Left lobe of liver (tissue), 2 donors: ENCODE results near the gene RUBCNL. TPM values are rescaled to one million over a fixed set of nuclear protein-coding genes. Genes with fewer than 3 reads are reported as not detected.

Source experiments
- ATAC-seq: fragments of 200-7000 bp; cut with Tn5 transposase; one replicate; pipeline ENCODE4 v1.9.1; 2020; ENCODE audit warnings: mild to moderate bottlenecking, moderate library complexity
- DNase-seq: peaks from one replicate; pipeline ENCODE4 v3.0.0-alpha.2; 2020; ENCODE audit warnings: low spot score
- total RNA-seq: library from RNA; stranded (reverse); gene quantifications from one replicate; pipeline ENCODE4 v1.2.1, GENCODE V29; 2021
- donor health status: DM: no; HTN: no; CAD: no; lungs with moderate emphysema.
- donor health status: DM: no; HTN: yes; CAD: no.

RUBCNL gene
- total RNA-seq, 1 donor from 2014 or later: 0.68 TPM

DNA sequence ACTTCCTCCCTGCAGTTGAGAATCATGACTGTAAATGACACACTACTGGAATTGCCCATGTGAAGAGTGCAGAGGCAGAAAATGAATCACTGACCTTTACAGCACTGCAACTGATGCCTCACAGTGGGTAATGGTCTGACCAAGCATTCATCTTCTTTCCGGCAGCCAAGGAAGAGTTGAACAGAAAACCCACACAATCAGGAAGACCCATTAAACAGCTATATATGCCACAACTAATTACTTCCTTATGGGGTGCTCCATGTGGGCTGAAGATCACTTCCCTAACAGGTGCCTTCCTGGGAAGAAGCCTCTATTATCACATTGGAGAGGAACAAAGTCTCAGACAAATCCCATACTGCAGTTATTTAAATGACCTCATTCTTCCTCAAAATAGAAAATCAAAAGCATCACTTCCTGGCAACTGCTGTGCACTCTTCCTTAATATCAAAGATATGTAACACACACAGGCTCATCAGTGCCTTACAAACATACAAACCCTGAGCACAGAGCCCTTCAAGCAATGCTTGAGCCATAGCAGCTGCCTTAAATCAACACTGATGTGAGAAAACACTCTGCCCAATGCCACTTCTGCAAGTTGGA, 45.8 kb downstream of the RUBCNL start:
- DNase-seq: no peak
- no peak for ATAC-seq

DNA sequence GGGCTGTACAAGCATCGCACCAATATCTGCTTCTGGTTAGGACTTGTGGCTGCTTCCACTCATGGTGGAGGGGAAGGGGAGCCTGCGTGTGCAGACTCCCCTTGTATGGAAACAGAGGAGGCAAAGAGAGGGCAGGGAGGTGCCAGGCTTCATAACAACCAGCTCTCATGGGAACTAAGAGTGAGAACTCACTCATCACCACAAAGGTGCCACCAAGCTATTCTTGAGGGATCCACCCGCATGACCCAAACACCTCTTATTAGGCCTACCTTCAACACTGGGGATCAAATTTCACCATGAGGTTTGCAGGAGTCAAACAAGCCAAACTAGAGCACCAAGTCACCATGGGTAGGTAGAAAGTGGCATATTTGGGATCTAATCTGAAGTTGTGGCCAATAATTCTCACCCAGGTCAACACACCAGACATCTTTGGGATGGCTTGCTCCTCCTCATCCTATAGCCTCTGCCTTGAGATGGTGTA, 46.4 kb downstream of the RUBCNL start:
- no peak for DNase-seq
- no peak for ATAC-seq

DNA sequence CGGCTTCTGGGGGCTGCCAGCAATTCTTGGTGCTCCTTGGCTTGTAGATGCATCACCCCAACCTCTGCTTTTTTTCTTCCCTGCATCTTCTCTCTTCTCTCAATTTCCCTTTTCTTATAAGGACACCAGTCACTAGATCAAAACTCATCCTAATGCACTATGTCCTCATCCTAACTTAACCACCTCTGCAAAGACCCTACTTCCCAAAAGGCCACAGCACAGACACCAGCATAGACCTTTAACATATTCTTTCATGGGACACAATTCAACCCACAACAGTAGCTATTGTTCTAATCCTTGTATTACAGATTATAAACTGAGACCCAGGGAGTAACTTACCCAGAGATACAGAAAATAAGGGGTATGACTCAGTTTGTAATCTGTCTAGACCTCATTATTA, 47.0 kb downstream of the RUBCNL start:
- ATAC-seq: no peak
- no peak for DNase-seq

DNA sequence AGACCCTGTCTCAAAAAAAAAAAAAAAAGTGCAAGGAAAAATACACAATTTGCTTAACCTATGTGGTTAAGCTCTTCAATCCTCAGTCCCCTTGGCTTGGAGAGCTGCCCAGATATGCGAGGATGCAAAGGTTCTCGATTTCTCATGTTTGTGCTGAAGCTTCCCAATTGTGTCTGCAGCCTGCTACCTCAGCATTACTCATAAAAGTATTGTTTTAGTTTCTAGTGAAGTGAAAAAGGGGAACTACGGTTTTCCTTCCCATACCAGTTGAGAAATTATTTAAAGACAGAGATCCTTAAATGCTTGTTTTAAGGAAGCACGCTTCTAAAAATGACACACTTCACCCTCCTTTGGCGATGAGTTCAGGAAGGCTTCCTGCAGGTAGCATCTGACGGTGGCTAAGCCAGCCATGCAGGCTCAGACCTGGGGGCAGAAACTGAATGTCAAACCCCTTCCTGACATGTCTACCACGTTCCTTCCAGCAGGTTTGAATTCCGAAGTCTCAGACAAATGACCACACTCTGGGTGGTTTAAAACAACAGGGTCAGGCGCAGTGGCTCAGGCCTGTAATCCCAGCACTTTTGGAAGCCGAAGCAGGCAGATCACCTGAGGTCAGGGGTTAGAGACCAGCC, 47.9 kb downstream of the RUBCNL start:
- DNase-seq: no peak
- no peak for ATAC-seq

DNA sequence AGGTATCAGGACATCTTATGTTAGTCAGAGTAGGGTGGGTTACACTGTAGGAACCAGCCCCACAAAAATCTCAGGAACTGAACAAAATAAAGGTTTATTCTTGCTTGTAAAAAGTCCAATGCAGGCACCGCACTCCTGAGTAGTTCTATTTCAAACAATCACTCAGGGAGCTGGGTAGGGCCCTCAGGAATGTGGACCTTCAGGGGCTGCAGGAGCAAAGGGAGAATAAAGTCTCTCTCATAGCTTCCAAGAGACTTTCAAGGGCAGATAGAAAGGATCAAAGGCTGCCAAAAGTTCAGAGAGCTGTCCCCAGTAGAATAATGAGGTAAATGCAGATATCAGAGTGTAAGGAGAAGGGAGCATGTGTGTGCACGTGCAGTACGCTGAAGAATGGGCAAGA, 49.4 kb downstream of the RUBCNL start:
- ATAC-seq (no peak), DNase-seq (no peak)

DNA sequence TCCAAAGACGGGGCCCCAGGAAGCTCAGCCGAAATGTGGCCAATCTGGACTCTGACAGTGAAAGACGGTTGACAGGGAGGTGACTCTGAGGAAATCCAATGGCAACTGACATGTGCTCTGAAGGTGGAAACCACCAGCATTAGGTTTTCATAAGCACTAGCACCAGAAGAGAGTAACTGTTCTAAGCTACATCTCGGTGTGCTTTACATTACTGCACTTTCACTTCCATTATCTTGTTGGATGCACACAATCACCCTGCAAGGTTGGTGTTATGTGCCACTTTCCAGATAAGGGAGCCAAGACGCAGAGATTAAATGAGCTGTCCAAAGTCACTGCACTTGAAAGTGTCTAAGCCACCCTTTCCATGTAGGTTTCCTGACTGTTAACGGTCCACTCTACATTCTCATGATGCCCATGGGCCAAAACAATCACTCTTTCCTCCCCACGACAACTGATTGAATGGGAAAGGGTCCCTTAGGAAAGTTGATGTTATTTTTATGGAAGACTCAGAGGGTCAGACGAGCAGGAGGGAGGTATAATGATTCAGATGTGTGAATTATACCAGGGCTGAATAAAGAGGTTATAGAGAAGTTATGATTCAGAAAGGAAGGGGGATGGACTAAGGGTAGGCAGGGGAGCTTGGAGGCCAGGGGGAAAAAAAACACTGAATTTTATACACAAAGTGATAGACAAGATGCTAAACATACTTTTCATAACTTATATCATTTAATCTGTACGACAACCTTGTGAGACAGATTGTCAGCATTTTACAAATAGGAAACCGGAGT, 52.8 kb downstream of the RUBCNL start:
- ATAC-seq: no peak
- DNase-seq: no peak

DNA sequence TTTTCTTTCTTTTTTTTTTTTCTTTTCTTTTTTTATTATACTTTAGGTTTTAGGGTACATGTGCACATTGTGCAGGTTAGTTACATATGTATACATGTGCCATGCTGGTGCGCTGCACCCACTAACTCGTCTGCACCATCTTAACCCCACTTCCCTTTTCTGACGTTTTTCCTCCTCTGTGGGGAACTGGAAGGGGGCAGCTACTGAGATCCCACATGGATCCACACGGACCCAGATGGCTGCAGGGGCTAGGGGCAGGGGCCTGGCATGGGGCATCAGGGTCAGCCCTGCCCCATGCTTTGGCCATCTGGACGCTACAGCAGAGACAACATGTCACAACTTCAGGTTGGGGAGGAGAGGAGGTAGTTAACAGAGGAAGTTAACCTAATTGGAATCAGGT, 54.3 kb downstream of the RUBCNL start:
- no peak for ATAC-seq

DNA sequence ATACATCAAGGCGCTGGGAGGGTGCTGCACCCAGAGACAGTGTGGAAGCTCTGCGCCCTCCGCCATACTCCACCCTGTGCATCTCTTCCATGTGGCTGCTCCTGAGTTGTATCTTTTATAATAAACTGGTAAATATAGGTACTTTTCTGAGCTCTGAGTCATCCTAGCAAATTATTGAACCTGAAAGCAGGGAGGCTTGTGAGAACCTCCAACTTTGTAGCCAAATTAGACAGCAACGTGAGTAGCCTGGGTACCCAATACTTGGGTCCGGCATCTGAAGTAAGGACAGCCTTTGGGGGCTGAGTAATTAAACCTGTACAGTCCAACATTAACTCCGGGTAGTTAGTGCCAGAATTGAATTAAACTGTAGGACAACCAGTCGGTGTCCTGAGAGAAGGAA, 57.4 kb downstream of the RUBCNL start:
- no peak for ATAC-seq
- no peak for DNase-seq

More for the DNA sequence above, 54.3 kb downstream of the RUBCNL start:
- no peak for DNase-seq

DNA sequence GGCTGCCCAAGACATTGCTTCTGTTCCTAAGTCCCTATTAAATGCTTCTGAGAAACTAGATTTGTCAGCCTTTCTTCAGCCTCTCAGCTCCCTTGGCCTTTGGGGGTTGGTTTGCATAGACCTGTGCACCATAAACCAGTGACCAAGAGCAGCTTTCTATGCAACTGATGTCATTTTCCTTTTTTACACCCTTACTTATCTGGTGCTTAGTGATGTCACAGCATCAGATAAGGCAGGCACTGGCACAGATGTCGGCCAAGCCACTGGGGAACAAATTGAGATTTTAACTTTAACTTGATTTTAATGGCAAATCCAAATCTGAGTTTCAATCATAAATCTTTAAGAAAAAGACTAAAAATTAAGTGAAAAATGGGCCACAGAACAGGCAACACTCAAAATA, 59.8 kb downstream of the RUBCNL start:
- ATAC-seq (no peak), DNase-seq (no peak)

DNA sequence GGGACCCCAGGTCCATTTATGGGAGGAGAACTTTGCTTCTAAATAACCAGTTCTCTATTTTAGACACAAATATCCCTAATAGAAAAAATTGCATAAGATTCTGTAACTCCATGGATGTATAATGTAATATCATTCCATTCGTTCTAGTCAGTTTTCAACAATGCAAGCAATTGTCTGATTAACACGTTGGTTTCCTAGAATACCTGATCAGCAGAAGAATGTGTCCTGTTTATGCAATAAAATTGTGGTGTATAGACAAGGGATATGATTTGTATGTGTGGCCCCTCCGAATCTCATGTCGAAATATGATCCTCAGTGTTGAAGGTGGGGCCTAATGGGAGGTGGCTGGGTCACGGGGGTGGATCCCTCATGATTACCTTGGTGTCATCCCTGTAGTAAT, 62.1 kb downstream of the RUBCNL start:
- ATAC-seq (no peak), DNase-seq (no peak)

DNA sequence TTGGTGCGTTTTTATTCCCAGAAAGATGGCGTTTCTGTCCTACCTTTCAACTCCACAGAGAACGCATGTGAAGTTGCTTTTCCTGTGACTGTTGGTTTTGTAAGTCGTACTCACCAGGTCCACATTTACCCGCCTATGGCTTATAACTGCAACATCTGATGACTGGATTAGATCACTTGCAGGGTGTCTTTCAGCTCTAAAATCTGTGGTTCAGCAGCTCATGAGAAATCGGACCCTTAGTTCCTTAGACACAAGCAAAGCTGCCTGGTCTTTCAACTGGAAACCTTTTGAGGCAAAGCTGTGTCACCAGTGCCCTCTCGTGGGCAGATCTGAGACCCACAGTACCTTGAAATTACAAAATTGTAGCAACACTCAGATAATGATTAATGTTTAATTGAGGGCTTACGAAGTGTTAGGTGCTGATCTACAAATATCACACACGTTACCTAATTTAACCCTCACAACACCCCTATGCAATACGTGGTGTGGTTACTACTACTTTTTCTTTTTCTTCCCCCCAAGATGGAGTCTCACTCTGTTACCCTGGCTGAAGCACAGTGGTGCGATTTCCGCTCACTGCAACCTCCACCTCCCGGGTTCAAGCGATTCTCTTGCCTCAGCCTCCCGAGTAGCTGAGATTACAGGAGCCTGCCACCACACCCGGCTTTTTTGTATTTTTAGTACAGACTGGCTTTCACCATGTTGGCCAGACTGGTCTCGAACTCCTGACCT, 65.4 kb downstream of the RUBCNL start:
- peak; percentile 98 for ATAC-seq
- peak; percentile 74 for DNase-seq

DNA sequence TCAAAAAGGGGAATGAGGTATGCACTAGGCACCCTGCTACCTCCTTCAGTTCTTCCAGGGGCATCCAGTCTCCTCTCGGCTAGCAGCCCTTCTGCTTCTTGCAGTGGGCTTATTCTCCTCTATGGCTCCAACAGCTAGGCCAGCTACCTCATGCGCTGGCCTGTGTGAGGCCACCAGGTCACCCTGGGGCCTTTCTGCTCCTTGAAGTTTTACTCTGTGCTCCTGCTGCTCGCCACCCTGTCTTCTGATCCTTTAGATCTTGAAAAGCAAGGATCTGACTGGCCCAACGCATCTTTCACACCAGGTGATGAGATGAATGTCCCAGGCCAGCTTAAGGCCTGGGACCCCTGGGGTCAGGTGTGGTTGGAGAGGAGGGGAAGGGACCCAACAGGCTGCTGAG, 66.2 kb downstream of the RUBCNL start:
- no peak for DNase-seq
- peak; percentile 32 for ATAC-seq

DNA sequence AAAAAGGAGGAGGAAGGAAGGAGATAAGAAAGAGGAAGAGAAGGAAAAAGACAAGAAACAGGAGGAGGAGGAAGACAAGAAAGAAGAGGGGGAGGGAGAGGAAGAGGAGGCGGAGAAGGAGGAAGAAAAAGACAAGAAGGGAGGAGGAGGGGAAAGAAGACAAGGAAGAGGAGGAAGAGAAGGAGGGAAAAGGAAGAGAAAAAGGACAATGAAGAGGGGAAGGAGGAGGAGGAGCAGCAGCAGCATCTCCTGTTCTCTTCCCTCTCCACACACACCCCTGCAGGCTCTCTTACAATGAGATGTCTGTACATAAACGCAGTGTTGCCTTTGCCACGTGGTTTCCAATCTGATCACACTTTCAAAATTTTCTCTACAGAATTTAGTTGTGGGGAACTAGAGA, 66.6 kb downstream of the RUBCNL start:
- DNase-seq (no peak), ATAC-seq (no peak)

DNA sequence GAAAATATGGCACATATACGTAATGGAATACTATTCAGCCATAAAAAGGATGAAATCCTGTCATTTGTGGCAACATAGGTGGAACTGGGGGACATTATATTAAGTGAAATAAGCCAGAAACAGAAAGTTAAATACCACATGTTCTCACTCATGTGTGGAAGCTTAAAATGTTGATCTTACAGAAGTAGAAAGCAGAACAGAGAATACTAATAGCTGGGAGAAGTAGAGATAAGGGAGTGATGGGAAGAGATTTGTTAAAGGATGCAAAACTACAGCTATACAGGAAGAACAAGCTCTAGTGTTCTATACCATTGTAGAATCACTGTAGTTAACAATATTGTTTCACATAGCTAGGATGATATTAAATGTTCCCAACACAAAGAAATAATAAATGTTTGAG, 68.1 kb downstream of the RUBCNL start:
- no peak for ATAC-seq
- DNase-seq: no peak

DNA sequence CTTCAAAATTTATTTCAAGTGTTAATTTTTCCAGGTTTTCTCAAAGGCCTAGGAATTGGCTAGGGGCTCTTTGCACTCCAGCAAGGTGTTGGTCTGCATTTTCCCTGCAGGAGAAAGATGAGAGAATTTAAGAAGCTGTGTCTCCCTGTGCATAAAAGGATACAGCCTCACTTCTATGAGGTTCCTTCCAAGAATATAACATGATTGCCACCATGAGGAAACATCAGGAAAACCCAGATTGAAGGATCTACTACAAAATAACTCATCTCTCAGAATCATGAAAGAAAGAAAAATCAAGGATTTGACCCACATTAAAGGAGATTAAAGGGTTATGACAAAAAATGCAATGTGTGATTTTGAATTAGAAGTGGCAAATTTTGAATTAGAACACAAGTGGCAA, 69.9 kb downstream of the RUBCNL start:
- DNase-seq (no peak), ATAC-seq (no peak)

DNA sequence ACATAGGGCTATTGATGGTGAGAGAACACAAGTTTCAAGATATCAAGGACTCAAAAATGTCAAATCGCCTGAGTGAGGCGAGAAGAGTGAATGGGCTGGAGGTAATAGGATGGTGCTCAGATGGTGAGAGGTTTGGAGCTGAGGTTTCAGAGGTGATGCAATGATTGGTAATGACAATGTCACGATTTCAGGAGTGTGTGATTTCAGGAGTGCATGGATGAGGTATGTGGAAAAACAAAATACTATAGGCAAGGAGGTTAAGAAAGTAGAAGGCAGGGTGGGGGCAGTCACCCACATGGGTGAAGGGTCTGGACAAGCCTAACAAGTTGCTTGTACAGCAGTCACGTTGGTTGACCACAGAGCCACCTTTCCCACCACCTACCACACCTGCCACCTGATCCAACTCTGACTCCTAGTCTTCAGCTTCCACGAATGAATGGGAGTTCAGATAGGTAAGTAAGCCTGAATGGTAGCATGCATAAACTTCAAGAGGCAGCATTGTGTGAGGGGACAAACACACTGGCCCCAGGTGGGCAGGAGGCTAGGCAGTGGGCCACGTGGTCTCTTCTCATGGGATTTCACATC, 71.5 kb downstream of the RUBCNL start:
- no peak for DNase-seq
- no peak for ATAC-seq

DNA sequence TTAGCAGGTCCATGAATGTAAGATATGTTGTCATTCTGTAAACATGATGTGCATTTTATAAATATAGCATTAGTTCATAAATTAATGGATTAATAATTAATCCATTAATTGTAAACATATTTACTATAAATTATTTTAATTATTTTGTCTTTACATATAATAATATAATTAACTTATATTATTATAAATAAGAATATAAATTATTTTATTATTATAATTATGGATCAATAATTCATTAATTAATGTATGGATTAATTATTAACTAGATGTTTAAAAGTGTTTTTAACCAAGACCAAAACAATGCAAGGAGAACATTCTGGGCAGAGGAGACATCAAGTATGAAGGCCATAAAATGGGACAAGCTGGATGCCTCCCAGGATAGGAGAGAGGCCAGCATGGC, 72.0 kb downstream of the RUBCNL start:
- DNase-seq (no peak), ATAC-seq (no peak)

DNA sequence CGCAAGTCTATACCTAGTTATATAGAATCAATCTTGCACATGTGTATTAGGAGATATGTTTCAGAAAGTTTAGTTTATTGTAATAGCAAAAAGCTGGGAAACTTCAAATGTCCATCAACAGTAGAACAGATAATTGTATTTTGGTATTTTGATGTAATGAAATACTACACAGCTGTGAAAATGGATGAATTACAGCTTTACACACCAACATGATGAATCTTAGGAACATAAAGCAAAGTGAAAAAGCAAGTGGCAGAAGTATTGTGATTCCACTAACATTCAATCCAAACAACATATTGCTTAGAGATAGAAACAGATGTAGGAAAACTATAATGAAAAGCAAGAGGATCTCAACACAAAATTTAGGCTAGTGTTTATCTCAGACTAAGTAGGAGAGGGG, 72.5 kb downstream of the RUBCNL start:
- DNase-seq (no peak), ATAC-seq (no peak)

DNA sequence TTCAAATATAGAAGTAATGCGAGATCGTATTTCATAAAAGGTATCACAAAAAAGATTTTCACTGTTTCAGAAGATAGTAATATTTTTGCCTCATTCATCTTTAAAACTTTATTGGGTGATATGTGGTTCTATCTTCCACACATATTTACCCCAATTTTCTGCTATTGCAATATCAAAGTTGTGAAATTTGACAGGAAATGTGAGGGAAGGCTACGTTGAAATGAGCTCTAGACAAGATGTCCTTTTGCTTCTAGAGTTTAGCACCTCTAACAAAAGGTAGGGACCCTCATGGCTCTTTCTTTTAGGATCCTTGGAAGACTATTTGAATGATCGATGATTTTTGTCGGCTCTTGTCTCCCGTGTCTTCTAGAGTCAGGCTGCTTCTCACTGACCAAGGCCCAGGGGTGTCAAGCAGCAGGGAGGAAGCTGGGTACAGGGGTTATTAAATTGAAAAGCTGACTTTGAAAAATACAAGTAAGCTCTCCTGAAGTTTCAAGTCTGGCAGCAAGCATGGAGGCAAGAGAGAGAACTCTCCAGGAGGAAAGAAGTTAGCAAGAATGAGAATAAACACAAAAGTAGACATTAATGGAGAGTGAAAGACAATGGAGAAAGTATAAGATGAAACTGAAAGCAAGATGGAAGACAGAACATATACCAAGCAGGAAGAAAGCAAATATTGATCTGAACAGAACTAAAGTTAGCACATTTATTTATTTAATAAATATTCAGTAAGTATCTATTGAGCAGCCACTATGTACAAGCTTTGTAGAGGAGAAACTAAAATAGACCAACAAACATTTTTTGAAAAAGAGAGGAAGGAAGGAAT, 73.4 kb downstream of the RUBCNL start:
- no peak for DNase-seq
- no peak for ATAC-seq

DNA sequence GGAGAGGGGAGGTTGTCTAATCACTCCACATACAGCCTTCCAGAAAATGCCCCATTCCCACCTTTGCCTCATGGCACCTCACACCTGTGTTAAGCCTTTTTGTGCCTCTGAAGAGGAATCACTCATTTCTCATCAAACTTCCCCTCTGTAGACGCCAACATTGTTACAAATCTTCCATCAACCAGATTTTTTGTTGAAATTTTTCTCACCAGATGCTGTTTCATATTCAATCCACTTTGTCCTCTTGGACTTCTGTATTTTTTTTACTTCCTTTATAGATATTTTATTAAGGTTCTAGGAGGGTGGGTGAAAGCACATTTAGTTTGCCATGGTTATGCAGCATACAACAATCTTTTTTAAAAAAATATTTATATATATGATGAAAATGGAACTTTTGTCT, 74.0 kb downstream of the RUBCNL start:
- ATAC-seq (no peak), DNase-seq (no peak)
